IPS-NIHi7 (cell line): ENCODE results near the gene PIP.
"Not testable (repeated sequence)": the region's sequence is repeated elsewhere in the genome, so short reads cannot be mapped to it uniquely, and the experiment has no call there.

Experiments
- DNase-seq: peaks from one replicate; pipeline ENCODE4 v3.0.0; 2012; ENCODE audit warnings: mixed read lengths; ENCODE audit errors: extremely low spot score

The PIP gene

GRCh38 chr7:143177374-143178119 lies 45.7 kb downstream of the PIP start:
- DNase-seq, result no peak

DNA sequence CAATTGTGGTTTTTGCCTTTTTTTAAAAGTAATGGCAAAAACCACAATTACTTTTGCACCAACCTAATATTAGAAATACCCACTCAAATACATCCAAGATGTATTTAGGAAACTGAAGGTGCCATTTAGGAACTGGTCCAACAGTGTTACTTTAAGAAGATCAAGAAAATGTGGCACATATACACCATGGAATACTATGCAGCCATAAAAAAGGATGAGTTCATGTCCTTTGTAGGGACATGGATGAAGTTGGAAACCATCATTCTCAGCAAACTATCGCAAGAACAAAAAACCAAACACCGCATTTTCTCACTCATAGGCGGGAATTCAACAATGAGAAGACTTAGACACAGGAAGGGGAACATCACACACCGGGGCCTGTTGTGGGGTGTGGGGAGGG lies 48.9 kb downstream of the PIP start:
- DNase-seq, result not testable (repeated sequence)

- no peak for DNase-seq
These were observed 49.5 kb downstream of the PIP start for GRCh38 chr7:143181349-143181748.

- no peak for DNase-seq
These were observed 51.1 kb downstream of the PIP start, which contains the start of gene TAS2R39 for GRCh38 chr7:143183024-143183423. Gene TAS2R39, plus strand, starts transcription at chr7:143183419. Its CDS starts 0 bp downstream, at chr7:143183419.

- no peak for DNase-seq
These were observed 53.7 kb downstream of the PIP start for GRCh38 chr7:143185551-143185950.

GRCh38 chr7:143188994-143189393 lies 57.1 kb downstream of the PIP start:
- DNase-seq, result no peak
